ENCODE results near the gene TMEM178B. TPM values are rescaled to one million over a fixed set of nuclear protein-coding genes. Genes with fewer than 3 reads are reported as not detected.

Gene TMEM178B
- total and polyA plus RNA-seq, 2 of the 13 experiments (the other 11 are each of a cell fraction or from before 2014, with no cell fraction given): 0.01 to 0.02 TPM

DNA sequence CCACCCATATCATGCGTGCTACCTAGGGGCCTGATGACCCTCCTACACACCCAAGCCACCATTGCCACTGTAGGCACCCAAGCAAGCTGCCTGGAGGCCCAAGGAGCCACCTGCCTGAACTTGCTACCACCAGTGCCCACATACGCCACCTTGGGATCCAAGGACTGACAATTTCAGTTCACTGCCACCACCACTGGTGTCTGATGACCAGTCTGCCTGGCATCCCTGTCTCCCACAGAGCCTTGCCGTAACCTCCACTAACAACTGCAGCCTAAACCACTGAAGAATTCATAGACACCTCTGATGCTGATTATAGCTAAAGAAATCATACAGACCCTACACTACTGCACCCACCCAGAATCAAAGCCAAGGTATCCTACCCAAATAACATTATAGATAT, 58.8 kb downstream of the TMEM178B start (continued):
- TF ChIP-seq ZNF605 (CRISPR knock-in tag; IDR thresholded peaks at IDR 0.05): no peak
- no peak for TF ChIP-seq KLF15 (CRISPR knock-in tag; IDR thresholded peaks at IDR 0.05; ENCODE audit: borderline replicate concordance)
- TF ChIP-seq KMT2B (CRISPR knock-in tag; IDR thresholded peaks at IDR 0.05): no peak
- TF ChIP-seq, protein P1, sequence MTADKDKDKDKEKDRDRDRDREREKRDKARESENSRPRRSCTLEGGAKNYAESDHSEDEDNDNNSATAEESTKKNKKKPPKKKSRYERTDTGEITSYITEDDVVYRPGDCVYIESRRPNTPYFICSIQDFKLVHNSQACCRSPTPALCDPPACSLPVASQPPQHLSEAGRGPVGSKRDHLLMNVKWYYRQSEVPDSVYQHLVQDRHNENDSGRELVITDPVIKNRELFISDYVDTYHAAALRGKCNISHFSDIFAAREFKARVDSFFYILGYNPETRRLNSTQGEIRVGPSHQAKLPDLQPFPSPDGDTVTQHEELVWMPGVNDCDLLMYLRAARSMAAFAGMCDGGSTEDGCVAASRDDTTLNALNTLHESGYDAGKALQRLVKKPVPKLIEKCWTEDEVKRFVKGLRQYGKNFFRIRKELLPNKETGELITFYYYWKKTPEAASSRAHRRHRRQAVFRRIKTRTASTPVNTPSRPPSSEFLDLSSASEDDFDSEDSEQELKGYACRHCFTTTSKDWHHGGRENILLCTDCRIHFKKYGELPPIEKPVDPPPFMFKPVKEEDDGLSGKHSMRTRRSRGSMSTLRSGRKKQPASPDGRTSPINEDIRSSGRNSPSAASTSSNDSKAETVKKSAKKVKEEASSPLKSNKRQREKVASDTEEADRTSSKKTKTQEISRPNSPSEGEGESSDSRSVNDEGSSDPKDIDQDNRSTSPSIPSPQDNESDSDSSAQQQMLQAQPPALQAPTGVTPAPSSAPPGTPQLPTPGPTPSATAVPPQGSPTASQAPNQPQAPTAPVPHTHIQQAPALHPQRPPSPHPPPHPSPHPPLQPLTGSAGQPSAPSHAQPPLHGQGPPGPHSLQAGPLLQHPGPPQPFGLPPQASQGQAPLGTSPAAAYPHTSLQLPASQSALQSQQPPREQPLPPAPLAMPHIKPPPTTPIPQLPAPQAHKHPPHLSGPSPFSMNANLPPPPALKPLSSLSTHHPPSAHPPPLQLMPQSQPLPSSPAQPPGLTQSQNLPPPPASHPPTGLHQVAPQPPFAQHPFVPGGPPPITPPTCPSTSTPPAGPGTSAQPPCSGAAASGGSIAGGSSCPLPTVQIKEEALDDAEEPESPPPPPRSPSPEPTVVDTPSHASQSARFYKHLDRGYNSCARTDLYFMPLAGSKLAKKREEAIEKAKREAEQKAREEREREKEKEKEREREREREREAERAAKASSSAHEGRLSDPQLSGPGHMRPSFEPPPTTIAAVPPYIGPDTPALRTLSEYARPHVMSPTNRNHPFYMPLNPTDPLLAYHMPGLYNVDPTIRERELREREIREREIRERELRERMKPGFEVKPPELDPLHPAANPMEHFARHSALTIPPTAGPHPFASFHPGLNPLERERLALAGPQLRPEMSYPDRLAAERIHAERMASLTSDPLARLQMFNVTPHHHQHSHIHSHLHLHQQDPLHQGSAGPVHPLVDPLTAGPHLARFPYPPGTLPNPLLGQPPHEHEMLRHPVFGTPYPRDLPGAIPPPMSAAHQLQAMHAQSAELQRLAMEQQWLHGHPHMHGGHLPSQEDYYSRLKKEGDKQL (CRISPR knock-in tag; IDR thresholded peaks at IDR 0.05; ENCODE audit: low read depth): no peak
- no peak for TF ChIP-seq ZNF674 (CRISPR knock-in tag; IDR thresholded peaks at IDR 0.05; ENCODE audit: low read depth)
- TF ChIP-seq, protein P2, sequence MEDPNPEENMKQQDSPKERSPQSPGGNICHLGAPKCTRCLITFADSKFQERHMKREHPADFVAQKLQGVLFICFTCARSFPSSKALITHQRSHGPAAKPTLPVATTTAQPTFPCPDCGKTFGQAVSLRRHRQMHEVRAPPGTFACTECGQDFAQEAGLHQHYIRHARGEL (CRISPR knock-in tag; IDR thresholded peaks at IDR 0.05): no peak
- no peak for TF ChIP-seq SP140L (CRISPR knock-in tag; IDR thresholded peaks at IDR 0.05; ENCODE audit: borderline replicate concordance)

DNA sequence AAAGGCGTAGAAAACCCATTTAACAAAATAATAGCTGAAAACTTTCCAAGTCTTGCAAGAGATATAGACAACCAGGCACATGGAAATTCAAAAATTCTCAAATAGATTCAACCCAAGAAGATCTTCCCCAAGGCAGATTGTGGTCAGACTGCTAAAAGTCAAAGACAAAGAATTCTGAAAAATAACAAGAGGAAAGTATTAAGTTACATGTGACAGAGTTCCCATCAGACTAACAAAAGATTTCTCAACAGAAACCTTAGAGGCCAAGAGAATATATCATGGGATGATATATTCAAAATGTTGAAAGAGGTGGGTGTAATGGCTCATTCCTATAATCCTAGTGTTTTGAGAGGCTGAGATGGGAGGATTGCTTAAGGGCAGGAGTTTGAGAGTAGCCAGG, 59.8 kb downstream of the TMEM178B start:
- H3K36me3 ChIP-seq (replicated peaks in 1 of 2; ENCODE audit: control insufficient read depth in 1 of 2, insufficient read depth in 2 of 2, low read length in 2 of 2): no peaks in the 10 kb centered on the region
- no peak overlapping the region for H2AFZ ChIP-seq (ENCODE audit: low read length)
- 6% methylated on average over 1 of the region's 1 CpG for WGBS (ENCODE audit: low lambda C conversion rate)
- no peak overlapping the region for H3K9ac ChIP-seq (ENCODE audit: insufficient read depth, low read depth, low read length)
- FAIRE-seq: no peak
- no peak for DNase-seq (ENCODE audit: low spot score)
- H3K4me1 ChIP-seq (ENCODE audit: insufficient read depth, low read length): no peaks in the 10 kb centered on the region
- in situ Hi-C loops (cut with HindIII; ENCODE audit: extremely low pct_ligation_motif_present, low pct_unique_long_range_greater_than_20kb) (no loop called here), intact Hi-C loops (cut with micrococcal nuclease; ENCODE audit: unreplicated experiment) (no loop called here)
- no peak overlapping the region for H3K4me2 ChIP-seq (ENCODE audit: low read depth, low read length)
- ATAC-seq: no peak
- H3K9me3 ChIP-seq (ENCODE audit: low read length): no peaks in the 10 kb centered on the region
- no peak overlapping the region for H3K4me3 ChIP-seq (replicated peaks in 1 of 3; ENCODE audit: insufficient read depth in 1 of 3, low read depth in 2 of 3, low read length in 3 of 3)
- ChIA-PET POLR2A (no interaction called here), CTCF (ENCODE audit: low intra/inter-chr PET ratio, low total read pairs) (no interaction called here)
- no peaks in the 10 kb centered on the region for H3K27me3 ChIP-seq (ENCODE audit: control insufficient read depth in 1 of 2, insufficient read depth in 2 of 2, low read length in 2 of 2)
- no peak overlapping the region for H3K27ac ChIP-seq (ENCODE audit: extremely low read length, insufficient read depth, low read length)
- no peaks in the 10 kb centered on the region for H3K79me2 ChIP-seq (ENCODE audit: insufficient read depth, low read length)
- H4K20me1 ChIP-seq (ENCODE audit: insufficient read depth, low read length): no peaks in the 10 kb centered on the region
- BruUV-seq (replicated peaks): no TSS peak
- TF ChIP-seq, protein P3, sequence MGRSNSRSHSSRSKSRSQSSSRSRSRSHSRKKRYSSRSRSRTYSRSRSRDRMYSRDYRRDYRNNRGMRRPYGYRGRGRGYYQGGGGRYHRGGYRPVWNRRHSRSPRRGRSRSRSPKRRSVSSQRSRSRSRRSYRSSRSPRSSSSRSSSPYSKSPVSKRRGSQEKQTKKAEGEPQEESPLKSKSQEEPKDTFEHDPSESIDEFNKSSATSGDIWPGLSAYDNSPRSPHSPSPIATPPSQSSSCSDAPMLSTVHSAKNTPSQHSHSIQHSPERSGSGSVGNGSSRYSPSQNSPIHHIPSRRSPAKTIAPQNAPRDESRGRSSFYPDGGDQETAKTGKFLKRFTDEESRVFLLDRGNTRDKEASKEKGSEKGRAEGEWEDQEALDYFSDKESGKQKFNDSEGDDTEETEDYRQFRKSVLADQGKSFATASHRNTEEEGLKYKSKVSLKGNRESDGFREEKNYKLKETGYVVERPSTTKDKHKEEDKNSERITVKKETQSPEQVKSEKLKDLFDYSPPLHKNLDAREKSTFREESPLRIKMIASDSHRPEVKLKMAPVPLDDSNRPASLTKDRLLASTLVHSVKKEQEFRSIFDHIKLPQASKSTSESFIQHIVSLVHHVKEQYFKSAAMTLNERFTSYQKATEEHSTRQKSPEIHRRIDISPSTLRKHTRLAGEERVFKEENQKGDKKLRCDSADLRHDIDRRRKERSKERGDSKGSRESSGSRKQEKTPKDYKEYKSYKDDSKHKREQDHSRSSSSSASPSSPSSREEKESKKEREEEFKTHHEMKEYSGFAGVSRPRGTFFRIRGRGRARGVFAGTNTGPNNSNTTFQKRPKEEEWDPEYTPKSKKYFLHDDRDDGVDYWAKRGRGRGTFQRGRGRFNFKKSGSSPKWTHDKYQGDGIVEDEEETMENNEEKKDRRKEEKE (IDR thresholded peaks at IDR 0.05): no peak
- TF ChIP-seq ZNF12 (CRISPR knock-in tag; IDR thresholded peaks at IDR 0.05) (no peak), RXRA (CRISPR knock-in tag; IDR thresholded peaks at IDR 0.05) (no peak), ZNF224 (CRISPR knock-in tag; IDR thresholded peaks at IDR 0.05) (no peak), KDM2A (CRISPR knock-in tag; IDR thresholded peaks at IDR 0.05; ENCODE audit: borderline replicate concordance, low read depth) (no peak), KAT2B (IDR thresholded peaks at IDR 0.05; ENCODE audit: borderline replicate concordance, low read depth, low read length) (no peak), IKZF1 (IDR thresholded peaks at IDR 0.05) (no peak)
- TF ChIP-seq, protein P4, sequence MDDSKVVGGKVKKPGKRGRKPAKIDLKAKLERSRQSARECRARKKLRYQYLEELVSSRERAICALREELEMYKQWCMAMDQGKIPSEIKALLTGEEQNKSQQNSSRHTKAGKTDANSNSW (CRISPR knock-in tag; IDR thresholded peaks at IDR 0.05; ENCODE audit: borderline replicate concordance): no peak

All from HepG2 (cell line).